Osteocyte (in vitro differentiated cells): ENCODE data around the gene SNAP29. TPM values are rescaled to one million over a fixed set of nuclear protein-coding genes. Genes with fewer than 3 reads are reported as not detected.
"Not testable (repeated sequence)": the region's sequence is repeated elsewhere in the genome, so short reads cannot be mapped to it uniquely, and the experiment has no call there.

Source experiments
- DNase-seq: peaks from one replicate; pipeline ENCODE4 v3.0.0; 2021; ENCODE audit warnings: mixed read lengths; ENCODE audit not compliant: unreplicated experiment; ENCODE audit errors: extremely low spot score
- H3K27ac Mint-ChIP-seq: one replicate; pipeline ENCODE4 v1.8.0; 2021; ENCODE audit warnings: mild to moderate bottlenecking, mixed read lengths; ENCODE audit not compliant: unreplicated experiment
- H3K27me3 Mint-ChIP-seq: one replicate; pipeline ENCODE4 v1.8.0; 2021; ENCODE audit warnings: mixed read lengths; ENCODE audit not compliant: unreplicated experiment
- H3K36me3 Mint-ChIP-seq: one replicate; pipeline ENCODE4 v1.8.0; 2021; ENCODE audit warnings: mixed read lengths; ENCODE audit not compliant: unreplicated experiment
- H3K4me1 Mint-ChIP-seq: one replicate; pipeline ENCODE4 v1.8.0; 2021; ENCODE audit warnings: mixed read lengths; ENCODE audit not compliant: unreplicated experiment
- H3K4me3 Mint-ChIP-seq: one replicate; pipeline ENCODE4 v1.8.0; 2021; ENCODE audit warnings: mild to moderate bottlenecking, moderate library complexity, mixed read lengths; ENCODE audit not compliant: unreplicated experiment
- H3K9me3 Mint-ChIP-seq: one replicate; pipeline ENCODE4 v1.8.0; 2021; ENCODE audit warnings: mixed read lengths; ENCODE audit not compliant: unreplicated experiment
- CTCF ChIP-seq: fragments of 200-600 bp; sonication (generic); IDR thresholded peaks from 2 replicates; pipeline ENCODE4 v1.5.0; 2021; ENCODE audit warnings: antibody characterized with exemption, mild to moderate bottlenecking, moderate library complexity
- total RNA-seq: library from RNA; stranded (reverse); gene quantifications from 2 replicates; pipeline ENCODE4 v1.2.1, GENCODE V29; 2021

The SNAP29 gene
- total RNA-seq, 1 donor from 2014 or later, result 30.0 TPM

GRCh38 chr22:20904008-20904979 is 45.5 kb downstream of the SNAP29 start:
- no peaks in the 10 kb centered on the region for H3K9me3 Mint-ChIP-seq
- no peaks in the 10 kb centered on the region for H3K36me3 Mint-ChIP-seq
- H3K27me3 Mint-ChIP-seq, result peaks cover 17% of the 10 kb centered on the region
- no peaks in the 10 kb centered on the region for H3K4me1 Mint-ChIP-seq
- no peak overlapping the region for H3K4me3 Mint-ChIP-seq
- no peak for TF ChIP-seq CTCF
- no peak overlapping the region for H3K27ac Mint-ChIP-seq
- DNase-seq, result no peak

- Mint-ChIP-seq H3K27ac (no peak overlapping the region), H3K9me3 (no peaks in the 10 kb centered on the region), H3K4me1 (no peaks in the 10 kb centered on the region), H3K4me3 (no peak overlapping the region), H3K27me3 (peaks cover 17% of the 10 kb centered on the region), H3K36me3 (no peaks in the 10 kb centered on the region)
- no peak for DNase-seq
- TF ChIP-seq CTCF, result no peak
These were observed 46.2 kb downstream of the SNAP29 start for GRCh38 chr22:20904980-20905355.

DNA sequence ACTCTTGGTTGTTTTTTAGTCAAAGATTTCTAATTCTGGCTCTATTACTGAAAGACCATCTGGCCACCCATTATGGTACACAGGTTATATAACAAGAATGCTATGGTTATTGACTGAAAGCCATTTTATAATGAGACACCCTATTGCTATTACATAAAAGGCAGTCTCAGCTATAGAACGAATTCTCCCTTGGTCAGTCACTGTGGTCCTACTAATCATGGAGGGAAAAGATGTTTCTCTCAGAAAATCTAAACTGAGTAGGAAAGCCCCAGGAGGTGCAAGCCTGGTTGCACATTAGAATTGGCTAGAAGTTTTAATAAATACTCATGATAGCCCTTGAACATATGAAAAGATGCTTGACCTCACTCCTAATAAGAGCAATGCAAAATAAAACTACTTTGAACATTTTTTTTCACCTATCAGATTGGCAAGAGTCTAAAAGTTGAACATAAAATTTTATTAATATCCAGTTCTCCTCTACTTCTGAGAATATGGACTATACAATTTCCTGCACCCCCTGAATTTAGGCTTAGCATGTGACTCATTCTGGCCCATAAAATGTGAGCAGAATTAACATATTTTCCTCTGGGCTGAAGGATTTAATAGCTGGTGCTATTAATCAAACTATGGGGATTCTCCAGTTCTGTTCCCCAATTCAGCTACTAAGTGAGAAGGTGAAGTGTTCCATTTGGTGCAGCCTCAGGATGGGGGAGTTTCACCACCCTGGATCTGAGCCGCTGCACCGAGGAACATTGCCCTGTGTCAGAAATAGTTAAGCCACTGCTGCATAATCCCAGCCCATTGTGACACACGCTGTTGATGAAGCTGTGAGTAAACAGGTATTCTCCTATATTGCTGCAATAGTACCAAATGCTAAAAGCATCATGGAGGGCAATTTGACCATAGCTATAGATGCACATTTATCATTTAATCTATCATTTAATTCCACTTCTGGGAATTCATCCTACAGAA is 46.9 kb downstream of the SNAP29 start:
- DNase-seq, result no peak
- no peaks in the 10 kb centered on the region for H3K36me3 Mint-ChIP-seq
- no peak for TF ChIP-seq CTCF
- H3K27me3 Mint-ChIP-seq, result peaks cover 17% of the 10 kb centered on the region
- no peaks in the 10 kb centered on the region for H3K9me3 Mint-ChIP-seq
- H3K4me3 Mint-ChIP-seq, result no peak overlapping the region
- no peaks in the 10 kb centered on the region for H3K4me1 Mint-ChIP-seq
- no peak overlapping the region for H3K27ac Mint-ChIP-seq

- H3K9me3 Mint-ChIP-seq, result no peaks in the 10 kb centered on the region
- no peak overlapping the region for H3K4me3 Mint-ChIP-seq
- H3K36me3 Mint-ChIP-seq, result no peaks in the 10 kb centered on the region
- H3K4me1 Mint-ChIP-seq, result no peaks in the 10 kb centered on the region
- H3K27me3 Mint-ChIP-seq, result peaks cover 17% of the 10 kb centered on the region
- TF ChIP-seq CTCF, result no peak
- DNase-seq, result no peak
- no peak overlapping the region for H3K27ac Mint-ChIP-seq
These were observed 47.6 kb downstream of the SNAP29 start for GRCh38 chr22:20906387-20906767.

DNA sequence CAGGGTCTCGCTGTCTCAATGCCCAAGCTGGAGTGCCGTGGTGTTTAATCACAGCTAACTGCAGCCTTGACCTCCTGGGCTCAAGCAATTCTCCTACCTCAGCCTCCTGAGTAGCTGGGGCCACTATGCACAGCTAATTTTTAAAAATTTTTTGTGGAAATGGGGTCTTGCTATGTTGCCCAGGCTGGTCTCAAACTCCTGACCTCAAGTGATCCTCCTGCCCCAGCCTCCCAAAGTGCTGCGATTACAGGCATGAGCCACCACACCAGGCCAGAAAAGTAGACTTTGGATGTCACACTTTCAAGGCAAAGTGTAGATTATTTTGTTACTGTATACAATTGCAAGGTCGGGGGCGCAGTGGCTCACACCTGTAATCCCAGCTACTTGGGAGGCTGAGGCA is 49.9 kb downstream of the SNAP29 start:
- H3K27me3 Mint-ChIP-seq, result peaks cover 17% of the 10 kb centered on the region
- DNase-seq, H3K4me3 Mint-ChIP-seq, H3K36me3 Mint-ChIP-seq, H3K27ac Mint-ChIP-seq, H3K4me1 Mint-ChIP-seq, H3K9me3 Mint-ChIP-seq: not testable (repeated sequence)
